ENCODE results near the gene TNRC6C.

DNA sequence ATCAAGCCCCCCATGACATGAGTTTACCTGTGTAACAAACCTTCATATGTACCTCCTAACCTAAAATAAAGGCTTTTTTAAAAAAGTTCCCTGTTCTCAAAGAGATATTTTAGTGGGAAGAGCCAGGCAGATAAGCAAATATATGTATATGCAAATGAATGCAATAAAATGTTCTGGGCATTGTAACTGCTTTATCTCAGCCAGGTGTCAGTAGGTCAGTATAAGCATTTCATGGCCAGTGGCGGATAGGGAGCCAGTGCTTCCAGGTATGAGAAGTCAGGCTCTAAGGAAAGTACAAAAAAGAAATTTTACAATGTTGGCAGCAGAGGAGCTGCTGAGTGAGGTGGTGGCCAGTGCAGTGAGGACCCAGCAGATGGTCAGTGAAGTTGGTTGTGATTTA, 53.9 kb downstream of the TNRC6C start:
- TF ChIP-seq, protein P1, sequence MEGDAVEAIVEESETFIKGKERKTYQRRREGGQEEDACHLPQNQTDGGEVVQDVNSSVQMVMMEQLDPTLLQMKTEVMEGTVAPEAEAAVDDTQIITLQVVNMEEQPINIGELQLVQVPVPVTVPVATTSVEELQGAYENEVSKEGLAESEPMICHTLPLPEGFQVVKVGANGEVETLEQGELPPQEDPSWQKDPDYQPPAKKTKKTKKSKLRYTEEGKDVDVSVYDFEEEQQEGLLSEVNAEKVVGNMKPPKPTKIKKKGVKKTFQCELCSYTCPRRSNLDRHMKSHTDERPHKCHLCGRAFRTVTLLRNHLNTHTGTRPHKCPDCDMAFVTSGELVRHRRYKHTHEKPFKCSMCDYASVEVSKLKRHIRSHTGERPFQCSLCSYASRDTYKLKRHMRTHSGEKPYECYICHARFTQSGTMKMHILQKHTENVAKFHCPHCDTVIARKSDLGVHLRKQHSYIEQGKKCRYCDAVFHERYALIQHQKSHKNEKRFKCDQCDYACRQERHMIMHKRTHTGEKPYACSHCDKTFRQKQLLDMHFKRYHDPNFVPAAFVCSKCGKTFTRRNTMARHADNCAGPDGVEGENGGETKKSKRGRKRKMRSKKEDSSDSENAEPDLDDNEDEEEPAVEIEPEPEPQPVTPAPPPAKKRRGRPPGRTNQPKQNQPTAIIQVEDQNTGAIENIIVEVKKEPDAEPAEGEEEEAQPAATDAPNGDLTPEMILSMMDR (IDR thresholded peaks at IDR 0.05) = no peak
- TF ChIP-seq POLR2A (IDR thresholded peaks at IDR 0.05) = no peak
